ENCODE results near the gene SIVA1. TPM values are rescaled to one million over a fixed set of nuclear protein-coding genes. Genes with fewer than 3 reads are reported as not detected.

The SIVA1 gene
- total and polyA plus RNA-seq, 9 of the 15 experiments (the other 6 are each of a cell fraction or from before 2014, with no cell fraction given) = 4.2 to 186 (median 54.2) TPM

DNA sequence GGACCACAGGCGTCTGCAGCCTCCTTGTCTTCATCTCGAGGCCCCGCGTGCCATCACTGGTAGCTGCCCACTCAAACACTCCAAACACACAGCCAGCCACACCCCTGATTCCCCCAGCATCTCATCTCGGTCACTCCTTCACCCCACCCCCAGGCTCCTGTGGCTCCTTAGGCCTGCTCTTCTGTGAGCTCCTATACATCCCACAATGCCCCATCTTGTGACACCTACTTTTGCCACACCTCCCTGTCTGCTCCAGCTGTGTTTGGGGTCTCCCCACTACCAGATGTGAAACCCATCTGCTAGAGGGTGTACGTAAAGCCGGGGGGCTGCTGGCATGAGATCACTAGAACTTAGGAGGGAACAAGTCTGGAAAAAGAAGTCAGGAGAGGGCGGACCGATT is 38.5 kb downstream of the SIVA1 start:
- peaks cover 16 to 80% of the 10 kb centered on the region in 2 experiments for H3K4me1 ChIP-seq (replicated peaks in 1 of 2; ENCODE audit: control insufficient read depth in 2 of 2, insufficient read depth in 2 of 2, low read length in 2 of 2)

More for the DNA sequence above, 38.5 kb downstream of the SIVA1 start:
- in situ Hi-C loops (cut with MboI) = no loop called here
- Histone ChIP-seq H3K9ac (ENCODE audit: insufficient read depth in 1 of 2, low read depth in 2 of 2, low read length in 2 of 2) (no peak overlapping the region; a peak in 1 of 4 replicates), H2AFZ (ENCODE audit: low read depth, low read length) (no peak overlapping the region), H3K4me3 (no peak overlapping the region), H3K27ac (ENCODE audit: extremely low read depth, low read depth, low read length) (no peak overlapping the region), H3K36me3 (ENCODE audit: control insufficient read depth, insufficient read depth, low read length) (peaks cover 53% of the 10 kb centered on the region; the same call in 1 of the 3 replicates), H3K9me3 (replicated peaks; ENCODE audit: control insufficient read depth, insufficient read depth, low read depth, low read length) (no peaks in the 10 kb centered on the region), H3K79me2 (ENCODE audit: control insufficient read depth, insufficient read depth, low read length) (peaks cover 54% of the 10 kb centered on the region), H3K9me1 (ENCODE audit: control insufficient read depth, insufficient read depth, low read length) (no peaks in the 10 kb centered on the region), H4K20me1 (replicated peaks; ENCODE audit: control insufficient read depth, insufficient read depth, low read length) (peaks cover 12% of the 10 kb centered on the region; the same call in 1 of the 2 replicates), H3K27me3 (ENCODE audit: control insufficient read depth in 2 of 2, insufficient read depth in 2 of 2, low read length in 2 of 2) (no peaks in the 10 kb centered on the region), H3K4me2 (ENCODE audit: insufficient read depth, low read length) (no peak overlapping the region)
- FAIRE-seq (no peak), DNase-seq (ENCODE audit: extremely low read depth in 1 of 4, low spot score in 3 of 4) (no peak), ATAC-seq (no peak)
- POLR2A ChIA-PET = interaction anchor here (0.7 kb wide), 1 partner anchor 85 kb away, joined by 3 read pairs; no protein-coding TSS in a partner anchor
- CTCF ChIA-PET (ENCODE audit: low intra/inter-chr PET ratio) = no interaction called here
- no peak for TF ChIP-seq SNIP1 (IDR thresholded peaks at IDR 0.05; ENCODE audit: low read depth)
- TF ChIP-seq THRA (IDR thresholded peaks at IDR 0.05) = no peak
- TF ChIP-seq ZNF717 (CRISPR knock-in tag; IDR thresholded peaks at IDR 0.05) = no peak
- no peak for TF ChIP-seq ZMIZ1 (IDR thresholded peaks at IDR 0.05; ENCODE audit: low read depth in 2 of 2, low read length in 2 of 2)
- no peak for TF ChIP-seq ZBTB43 (CRISPR knock-in tag; IDR thresholded peaks at IDR 0.05)
- no peak for TF ChIP-seq CREB1 (IDR thresholded peaks at IDR 0.05)
- no peak for TF ChIP-seq CREB1 (CRISPR knock-in tag; IDR thresholded peaks at IDR 0.05)
- no peak for TF ChIP-seq GTF2A2 (tag; IDR thresholded peaks at IDR 0.05)
- WGBS (ENCODE audit: insufficient coverage, low coverage, missing lambda C conversion rate) = 94% methylated on average over 8 of the region's 9 CpGs
- no TSS peak for BruUV-seq (replicated peaks)
- intact Hi-C loops (cut with micrococcal nuclease) = no loop called here

All from K562 (cell line).